KMS-11 (cell line): ENCODE data around the gene KLK1.
A peak's percentile ranks its signal among the peaks of the same experiment; 100 is the strongest.

Experiments used
- H2AFZ ChIP-seq: fragments of 200-600 bp; sonication (generic); 2 replicates; pipeline ENCODE4 v1.6.1; 2016; ENCODE audit warnings: antibody characterized with exemption, mixed run types, low read depth
- H3K27ac ChIP-seq: fragments of 200-600 bp; sonication (generic); 2 replicates; pipeline ENCODE4 v1.6.1; 2016; ENCODE audit warnings: mild to moderate bottlenecking, mixed run types
- H3K27me3 ChIP-seq: fragments of 200-600 bp; sonication (generic); 2 replicates; pipeline ENCODE4 v1.6.1; 2017; ENCODE audit warnings: mild to moderate bottlenecking, low read depth, mixed run types, moderate library complexity; ENCODE audit not compliant: insufficient read depth
- H3K36me3 ChIP-seq: fragments of 200-600 bp; sonication (generic); 2 replicates; pipeline ENCODE4 v1.6.1; 2017; ENCODE audit warnings: mild to moderate bottlenecking, mixed run types; ENCODE audit not compliant: insufficient read depth
- H3K4me1 ChIP-seq: fragments of 200-600 bp; sonication (generic); 2 replicates; pipeline ENCODE4 v1.6.1; 2016; ENCODE audit warnings: mild to moderate bottlenecking, low read depth, mixed run types; ENCODE audit not compliant: poor library complexity, severe bottlenecking
- H3K4me2 ChIP-seq: fragments of 200-600 bp; sonication (generic); 2 replicates; pipeline ENCODE4 v1.7.0; 2016; ENCODE audit warnings: mild to moderate bottlenecking, mixed run types
- H3K4me3 ChIP-seq: fragments of 200-600 bp; sonication (generic); IDR thresholded peaks from 2 replicates; pipeline ENCODE4 v1.6.1; 2017; ENCODE audit warnings: low read depth, low read length, mixed read lengths; ENCODE audit not compliant: insufficient read depth
- H3K79me2 ChIP-seq: fragments of 200-600 bp; sonication (generic); 2 replicates; pipeline ENCODE4 v1.6.1; 2016; ENCODE audit warnings: low read depth, mixed run types; ENCODE audit not compliant: insufficient read depth
- H3K9ac ChIP-seq: fragments of 200-600 bp; sonication (generic); 2 replicates; pipeline ENCODE4 v1.6.1; 2016; ENCODE audit warnings: mild to moderate bottlenecking, mixed run types
- H4K20me1 ChIP-seq: fragments of 200-600 bp; sonication (generic); 2 replicates; pipeline ENCODE4 v1.6.1; 2016; ENCODE audit warnings: mild to moderate bottlenecking, mixed run types; ENCODE audit not compliant: insufficient read depth
- CTCF ChIP-seq: fragments of 200-600 bp; sonication (generic); conservative IDR thresholded peaks from 2 replicates; pipeline ENCODE4 v1.6.1; 2017; ENCODE audit warnings: low read depth, mild to moderate bottlenecking, antibody characterized with exemption, low read length, moderate library complexity, mixed read lengths

The KLK1 gene

GRCh38 chr19:50795664-50796073 is 27.9 kb downstream of the KLK1 start:
- Histone ChIP-seq H2AFZ (no peak overlapping the region), H4K20me1 (peaks cover 11% of the 10 kb centered on the region; the same call in 1 of the 2 replicates), H3K4me3 (no peak overlapping the region), H3K79me2 (0 out of 2 replicates have a peak, but pooled peaks cover 8% of the 10 kb centered on the region), H3K9ac (no peak overlapping the region), H3K27ac (no peak overlapping the region; the same call in 1 of the 2 replicates), H3K4me2 (no peak overlapping the region), H3K4me1 (peaks cover 53% of the 10 kb centered on the region), H3K36me3 (0 out of 2 replicates have a peak, but pooled peaks cover 2% of the 10 kb centered on the region), H3K27me3 (no peaks in the 10 kb centered on the region)
- no peak for TF ChIP-seq CTCF

- no peaks in the 10 kb centered on the region for H3K27me3 ChIP-seq
- H2AFZ ChIP-seq, result no peak overlapping the region
- no peak overlapping the region; the same call in 1 of the 2 replicates for H3K27ac ChIP-seq
- peak; percentile 36; the same call in 1 of the 2 replicates for TF ChIP-seq CTCF
- H3K4me3 ChIP-seq, result no peak overlapping the region
- H3K36me3 ChIP-seq, result 0 out of 2 replicates have a peak, but pooled peaks cover 2% of the 10 kb centered on the region
- no peak overlapping the region for H3K4me2 ChIP-seq
- no peak overlapping the region for H3K9ac ChIP-seq
- peaks cover 51% of the 10 kb centered on the region for H3K4me1 ChIP-seq
- H4K20me1 ChIP-seq, result peaks cover 11% of the 10 kb centered on the region; the same call in 1 of the 2 replicates
- H3K79me2 ChIP-seq, result 0 out of 2 replicates have a peak, but pooled peaks cover 5% of the 10 kb centered on the region
Observed at GRCh38 chr19:50794876-50795663, 28.5 kb downstream of the KLK1 start.

GRCh38 chr19:50794074-50794875 is 29.3 kb downstream of the KLK1 start:
- H3K4me1 ChIP-seq, result peaks cover 44% of the 10 kb centered on the region
- H3K4me3 ChIP-seq, result no peak overlapping the region
- H3K27ac ChIP-seq, result no peak overlapping the region
- no peak overlapping the region for H3K9ac ChIP-seq
- no peak overlapping the region for H2AFZ ChIP-seq
- no peaks in the 10 kb centered on the region for H3K79me2 ChIP-seq
- H3K4me2 ChIP-seq, result no peak overlapping the region
- 0 out of 2 replicates have a peak, but pooled peaks cover 2% of the 10 kb centered on the region for H3K36me3 ChIP-seq
- no peaks in the 10 kb centered on the region for H3K27me3 ChIP-seq
- peaks cover 11% of the 10 kb centered on the region; the same call in 1 of the 2 replicates for H4K20me1 ChIP-seq
- no peak for TF ChIP-seq CTCF

GRCh38 chr19:50793558-50794065 is 30.0 kb downstream of the KLK1 start:
- Histone ChIP-seq H3K79me2 (no peaks in the 10 kb centered on the region), H3K27ac (no peak overlapping the region), H3K36me3 (0 out of 2 replicates have a peak, but pooled peaks cover 2% of the 10 kb centered on the region), H3K4me2 (no peak overlapping the region), H2AFZ (no peak overlapping the region), H4K20me1 (peaks cover 11% of the 10 kb centered on the region; the same call in 1 of the 2 replicates), H3K9ac (no peak overlapping the region), H3K4me3 (no peak overlapping the region), H3K4me1 (peaks cover 39% of the 10 kb centered on the region), H3K27me3 (no peaks in the 10 kb centered on the region)
- no peak for TF ChIP-seq CTCF
